ENCODE measurements around the gene LIM2. TPM values are rescaled to one million over a fixed set of nuclear protein-coding genes. Genes with fewer than 3 reads are reported as not detected.

LIM2 gene
- total and polyA plus RNA-seq, 2 of the 8 experiments (the other 6 are each of a cell fraction or from before 2014, with no cell fraction given), result not detected

DNA sequence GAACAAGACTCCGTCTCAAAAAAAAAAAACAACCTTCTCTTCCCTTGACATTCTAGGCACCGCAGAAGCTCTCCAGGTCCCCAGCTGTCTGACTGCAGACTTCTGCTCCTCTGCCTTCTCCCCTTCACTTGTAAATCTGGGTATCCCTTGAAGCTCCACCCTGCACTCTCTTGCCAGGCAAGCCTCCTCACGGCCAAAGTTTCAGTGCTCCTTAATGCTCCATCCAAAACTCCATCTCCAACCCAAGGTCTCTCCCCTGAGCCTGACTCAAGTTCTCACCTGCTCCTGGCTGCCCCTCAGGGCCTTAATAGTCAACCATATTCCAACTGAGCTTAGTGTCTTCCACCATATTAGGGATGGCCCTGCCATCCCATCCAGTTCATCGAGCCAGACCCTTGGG is 17.5 kb downstream of the LIM2 start:
- Histone ChIP-seq H3K4me1 (replicated peaks in 1 of 4; ENCODE audit: control insufficient read depth in 3 of 4, insufficient read depth in 4 of 4, low read length in 3 of 4) (peaks cover 0 to 17% (median 10%) of the 10 kb centered on the region in 4 experiments; a peak in 6 of 7 replicates), H3K14ac (ENCODE audit: insufficient read length) (no peak overlapping the region), H3K4me2 (ENCODE audit: insufficient read depth in 1 of 2, low read depth in 2 of 2, low read length in 2 of 2) (no peak overlapping the region), H3K27ac (ENCODE audit: low read depth, low read length) (no peak overlapping the region), H2BK120ac (replicated peaks; ENCODE audit: low read depth, low read length) (no peak overlapping the region), H3K23me2 (ENCODE audit: low read depth, low read length) (peaks cover 22% of the 10 kb centered on the region), H3K4me3 (ENCODE audit: extremely low read depth in 1 of 4, insufficient read depth in 2 of 4, low read depth in 3 of 4, low read length in 4 of 4) (no peak overlapping the region), H4K8ac (ENCODE audit: extremely low read depth, insufficient read depth, low read length) (no peak overlapping the region), H2AFZ (ENCODE audit: low read length) (no peak overlapping the region), H3K18ac (ENCODE audit: extremely low read depth, low read length) (no peak overlapping the region), H3K27me3 (replicated peaks in 1 of 4; ENCODE audit: control insufficient read depth in 3 of 4, extremely low read depth in 1 of 4, insufficient read depth in 3 of 4, low read length in 3 of 4) (no peaks in the 10 kb centered on the region; a peak in 2 of 7 replicates), H2BK5ac (ENCODE audit: low read depth, low read length) (no peak overlapping the region), H3K9me3 (ENCODE audit: insufficient read depth in 2 of 2, low read depth in 1 of 2, low read length in 1 of 2) (no peaks in the 10 kb centered on the region), H2BK20ac (ENCODE audit: low read length) (no peak overlapping the region), H3K23ac (ENCODE audit: insufficient read length) (no peak overlapping the region), H3K4ac (replicated peaks; ENCODE audit: insufficient read length, low read depth, low read length) (no peak overlapping the region), H2AK5ac (ENCODE audit: low read depth, low read length) (0 out of 2 replicates have a peak overlapping the region, but pooled peaks have one; percentile 65), H4K91ac (replicated peaks; ENCODE audit: insufficient read length, low read length) (no peak overlapping the region), H2BK15ac (ENCODE audit: low read length) (peak overlapping the region; percentile 81; the same call in 1 of the 2 replicates), H2BK12ac (ENCODE audit: low read depth, low read length) (0 out of 2 replicates have a peak overlapping the region, but pooled peaks have one; percentile 60), H4K5ac (ENCODE audit: insufficient read length, low read depth, low read length) (no peak overlapping the region), H4K20me1 (replicated peaks in 1 of 2; ENCODE audit: control insufficient read depth in 1 of 2, insufficient read depth in 2 of 2, low read length in 2 of 2) (no peaks in the 10 kb centered on the region), H3K79me2 (ENCODE audit: control insufficient read depth in 1 of 2, insufficient read depth in 2 of 2, low read length in 2 of 2) (no peaks in the 10 kb centered on the region), H3K56ac (replicated peaks; ENCODE audit: insufficient read length, low read depth, low read length) (no peak overlapping the region), H3K9ac (replicated peaks in 1 of 4; ENCODE audit: extremely low read depth in 1 of 4, low read depth in 3 of 4, low read length in 3 of 4) (no peak overlapping the region), H3K79me1 (ENCODE audit: low read depth, low read length) (no peaks in the 10 kb centered on the region), H3K36me3 (ENCODE audit: control insufficient read depth in 2 of 4, insufficient read depth in 4 of 4, low read length in 3 of 4) (no peaks in the 10 kb centered on the region)
- FAIRE-seq, result no peak
- POLR2A ChIA-PET (ENCODE audit: partially characterized antibody), result interaction anchor here (1.3 kb wide), 1 partner anchor 29 kb away, joined by 3 read pairs; the partner anchor contains the start of gene VSIG10L
- CTCF ChIA-PET (ENCODE audit: partially characterized antibody), result interaction anchor here (0.6 to 1.3 kb wide), 7 partner anchors 17 to 212 kb away, joined by 3 to 5 read pairs (median 4); partner anchors contain the start of genes LIM2 and SIGLEC10
- no peak for DNase-seq (ENCODE audit: low read depth in 1 of 2, low spot score in 2 of 2)
- 87% methylated on average over 4 of the region's 4 CpGs; no CpG with 5 or more reads in 1 of the 2 experiments for WGBS, 2 experiments (ENCODE audit: extremely low coverage in 1 of 2, insufficient coverage in 1 of 2, insufficient read length in 1 of 2, insufficient replicate concordance in 2 of 2, low coverage in 1 of 2, low lambda C conversion rate in 2 of 2, missing lambda C conversion rate in 1 of 2)
- TF ChIP-seq SRF (IDR thresholded peaks at IDR 0.05; ENCODE audit: low read depth, low read length) (no peak), CEBPB (IDR thresholded peaks at IDR 0.05; ENCODE audit: low read depth, low read length) (no peak), CREB1 (IDR thresholded peaks at IDR 0.05) (no peak), YY1 (IDR thresholded peaks at IDR 0.05; ENCODE audit: low read depth, low read length) (no peak), GTF2F1 (IDR thresholded peaks at IDR 0.05; ENCODE audit: borderline replicate concordance, low read depth, low read length) (no peak), HDAC6 (IDR thresholded peaks at IDR 0.05; ENCODE audit: low read depth, low read length) (no peak), JUN (IDR thresholded peaks at IDR 0.05; ENCODE audit: low read depth, low read length) (no peak), EZH2 (IDR thresholded peaks at IDR 0.05; ENCODE audit: low read depth, low read length, severe bottlenecking) (no peak), HDAC2 (IDR thresholded peaks at IDR 0.05; ENCODE audit: borderline replicate concordance in 1 of 2, low read depth in 2 of 2, low read length in 2 of 2) (no peak), BCL11A (IDR thresholded peaks at IDR 0.05; ENCODE audit: low read depth in 2 of 2, low read length in 2 of 2) (no peak), SIN3A (conservative IDR thresholded peaks at IDR 0.05 in 1 of 2, IDR thresholded peaks at IDR 0.05 in 1 of 2; ENCODE audit: low read depth in 1 of 2, low read length in 2 of 2) (no peak), ZNF274 (IDR thresholded peaks at IDR 0.05; ENCODE audit: borderline replicate concordance, extremely low read depth, low read length) (no peak)
- TF ChIP-seq, protein P1, sequence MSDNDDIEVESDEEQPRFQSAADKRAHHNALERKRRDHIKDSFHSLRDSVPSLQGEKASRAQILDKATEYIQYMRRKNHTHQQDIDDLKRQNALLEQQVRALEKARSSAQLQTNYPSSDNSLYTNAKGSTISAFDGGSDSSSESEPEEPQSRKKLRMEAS (IDR thresholded peaks at IDR 0.05), result no peak

Data from H1 (cell line).